Measurements from ENCODE around the gene GPN3.
A peak's percentile ranks its signal among the peaks of the same experiment; 100 is the strongest.
"Not testable (repeated sequence)": the region's sequence is repeated elsewhere in the genome, so short reads cannot be mapped to it uniquely, and the experiment has no call there.

Gene GPN3

DNA sequence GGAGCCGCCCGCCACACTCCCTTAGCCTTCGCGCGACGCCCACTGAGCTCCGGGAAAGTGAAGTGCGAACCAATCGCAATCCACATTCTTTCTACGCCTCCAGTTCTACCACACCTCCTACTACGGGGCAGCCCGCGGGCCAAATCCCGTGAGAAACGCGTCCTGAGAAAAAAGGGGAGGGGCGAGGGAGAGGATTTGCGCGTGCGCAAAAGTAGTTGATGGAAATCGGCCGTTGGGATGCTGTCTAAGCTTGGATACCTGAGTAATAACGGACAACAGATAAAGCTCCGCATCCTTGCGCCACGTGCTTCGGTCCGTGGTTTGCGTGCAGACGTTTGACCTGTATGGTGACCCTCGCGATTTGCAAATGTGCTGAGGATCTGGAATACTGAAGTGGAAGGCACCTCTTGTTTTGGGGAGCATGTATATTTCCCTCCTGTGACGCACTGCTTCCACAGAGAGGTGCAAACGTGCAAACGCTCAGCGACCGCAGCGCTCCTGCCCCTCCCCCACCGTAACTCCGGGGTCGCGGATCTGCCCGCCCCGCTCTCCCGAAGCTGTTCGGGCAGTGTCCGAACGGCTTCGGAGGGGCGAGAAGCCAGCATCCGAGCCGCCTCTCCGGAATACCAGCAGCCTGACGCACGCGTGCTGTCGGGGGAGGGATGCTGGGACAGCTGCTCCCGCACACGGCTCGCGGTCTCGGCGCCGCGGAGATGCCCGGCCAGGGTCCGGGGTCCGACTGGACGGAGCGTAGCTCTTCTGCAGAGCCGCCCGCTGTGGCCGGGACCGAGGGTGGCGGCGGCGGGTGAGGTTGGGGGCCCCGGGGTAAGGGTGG lies at the start of gene GPN3, which contains the start of gene FAM216A:
Gene GPN3 (minus strand): TSS at position 44 of the 835 bp plus-strand sequence. CDS start 54 bp downstream, outside the sequence.
Gene FAM216A (plus strand): TSS at position 632 of the 835 bp plus-strand sequence. CDS start 31 bp downstream, at position 663.
- DNase-seq: peak; percentile 96

DNA sequence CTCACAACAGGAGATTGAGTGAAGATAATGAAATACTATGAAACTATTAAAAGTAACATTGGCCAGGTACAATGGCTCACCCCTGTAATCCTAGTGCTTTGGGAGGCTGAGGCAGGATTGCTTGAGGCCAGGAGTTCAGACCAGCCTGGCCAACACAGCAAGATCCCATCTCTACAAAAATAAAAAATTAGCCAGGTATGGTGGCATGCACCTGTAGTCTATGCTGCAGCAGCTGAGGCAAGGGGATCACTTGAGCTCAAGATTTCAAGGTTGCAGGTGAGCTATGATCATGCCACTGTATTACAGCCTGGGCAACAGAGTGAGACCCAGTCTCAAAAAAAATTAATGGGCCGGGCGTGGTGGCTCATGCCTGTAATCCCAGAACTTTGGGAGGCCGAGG lies 48.9 kb upstream of the GPN3 start:
- no peak for DNase-seq

GRCh38 chr12:110514363-110514762 lies 46.3 kb upstream of the GPN3 start:
- no peak for DNase-seq

GRCh38 chr12:110513842-110514241 lies 45.8 kb upstream of the GPN3 start:
- DNase-seq: no peak

- no peak for DNase-seq
Measured at GRCh38 chr12:110508071-110508586, 40.1 kb upstream of the GPN3 start.

DNA sequence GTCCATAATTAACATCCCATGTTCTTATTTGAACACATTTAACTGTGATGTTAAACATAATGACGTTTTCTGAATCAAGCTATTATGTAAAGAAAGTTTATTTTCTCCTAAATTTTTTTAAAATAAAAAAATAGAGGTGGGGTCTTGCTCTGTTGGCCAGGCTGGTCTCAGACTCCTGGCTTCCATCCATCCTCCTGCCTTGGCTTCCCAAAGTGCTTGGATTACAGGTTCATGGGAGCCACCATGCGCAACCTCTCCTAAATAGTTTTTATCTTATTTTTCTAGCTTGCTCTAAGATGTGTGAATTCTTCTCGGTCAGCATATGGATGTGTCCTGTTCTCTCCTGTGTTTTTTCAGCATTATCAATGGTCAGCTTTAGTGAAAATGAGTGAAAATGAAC lies 37.3 kb upstream of the GPN3 start:
- no peak for DNase-seq

DNA sequence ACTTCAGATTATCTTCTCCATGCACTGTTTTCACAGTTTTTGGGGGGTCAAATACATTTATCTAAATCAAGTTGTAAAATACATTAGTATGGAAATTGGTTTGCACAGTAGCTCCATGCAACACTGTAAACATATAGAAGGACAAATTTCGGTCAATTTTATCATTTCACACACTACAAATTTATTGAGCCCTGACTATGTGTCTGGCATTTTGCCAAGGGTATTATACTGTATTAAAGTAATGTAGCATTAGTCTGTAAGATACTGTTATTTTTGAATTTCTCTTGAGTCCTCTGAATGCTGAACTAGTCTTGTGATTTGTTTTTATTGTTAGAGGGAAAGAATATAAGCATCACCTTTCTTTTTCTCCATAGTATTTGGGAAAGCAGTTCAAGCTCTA lies 35.4 kb upstream of the GPN3 start:
- DNase-seq: no peak

DNA sequence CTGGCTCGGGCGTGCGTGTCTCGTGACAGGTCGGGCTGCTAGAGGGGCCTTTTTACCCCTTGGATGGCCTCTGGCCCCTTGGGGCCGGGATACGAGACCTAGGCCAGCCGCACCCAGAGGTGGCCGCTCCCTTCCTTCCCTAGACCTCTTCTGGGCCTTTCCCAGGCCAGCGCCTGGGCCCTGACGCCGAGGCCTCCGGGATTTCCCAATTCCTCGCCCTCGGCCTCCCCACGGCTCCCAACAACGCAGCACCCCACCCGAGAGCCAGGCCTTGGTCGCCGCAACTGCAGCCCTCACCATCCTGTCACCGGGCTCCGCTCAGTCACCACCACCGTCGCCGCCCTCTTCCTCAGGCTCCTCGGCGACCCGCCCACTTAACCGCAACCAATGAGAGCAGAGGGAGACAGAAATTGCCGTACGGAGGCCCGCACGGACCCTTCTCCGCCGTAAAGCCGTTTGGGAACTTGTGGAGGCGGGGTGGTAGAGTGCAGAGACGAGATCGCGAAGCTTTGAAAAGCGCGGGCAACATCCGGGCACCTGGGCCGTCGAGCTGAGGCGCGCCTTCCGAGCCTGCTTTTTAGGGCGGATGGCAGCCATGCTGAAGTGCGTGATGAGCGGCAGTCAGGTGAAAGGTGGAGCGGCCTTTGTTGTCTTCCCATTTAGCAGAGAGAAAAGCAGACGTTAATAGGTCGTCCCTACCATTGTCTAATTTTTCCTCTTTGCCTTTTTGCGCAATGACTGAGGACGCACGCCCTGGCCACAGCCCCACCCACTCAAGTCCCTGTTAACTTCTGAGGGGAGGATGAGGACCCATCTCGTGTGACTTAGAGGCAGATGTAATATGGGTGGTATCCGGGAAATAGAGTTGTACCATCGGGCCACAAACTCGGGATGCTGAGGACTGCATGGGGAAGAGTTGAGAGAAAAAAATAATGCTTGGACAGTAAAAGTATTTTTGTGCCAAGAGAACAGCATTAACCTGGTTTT lies 34.0 kb upstream of the GPN3 start, which contains the start of the genes RAD9B and VPS29:
Gene RAD9B (plus strand): TSS at position 580 of the 987 bp plus-strand sequence. CDS start 7 bp downstream, at position 587.
Gene VPS29 (minus strand): TSS at position 360 of the 987 bp plus-strand sequence. CDS start 60 bp downstream, at position 300.
- peak; percentile 98 to 99 for DNase-seq

GRCh38 chr12:110501399-110501751 lies 33.3 kb upstream of the GPN3 start:
- DNase-seq: peak; percentile 57 to 59

- peak; percentile 81 to 82 for DNase-seq
Measured at GRCh38 chr12:110498984-110499706, 31.1 kb upstream of the GPN3 start.

GRCh38 chr12:110475426-110475825 lies 7.4 kb upstream of the GPN3 start:
- no peak for DNase-seq

DNA sequence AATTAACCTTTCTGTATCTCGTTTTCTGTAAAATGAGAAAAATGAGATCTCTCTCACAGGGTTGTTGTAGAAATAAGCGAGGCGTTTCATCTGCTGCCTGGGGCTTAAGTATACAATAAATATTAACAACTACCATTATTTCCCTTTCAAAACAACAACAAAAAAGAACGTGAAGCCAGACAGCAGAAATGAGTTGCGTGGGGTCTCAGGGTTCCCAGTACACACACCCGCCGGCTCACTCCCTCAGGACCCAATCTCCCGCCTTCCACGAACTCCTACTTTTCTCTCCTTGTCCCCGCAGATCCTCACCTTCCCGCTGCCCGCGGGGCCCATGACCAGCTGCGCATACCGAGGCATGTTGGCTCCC lies 227 bp downstream of the GPN3 start:
- DNase-seq: no peak

- peak; percentile 19 to 21 for DNase-seq
Measured at GRCh38 chr12:110466791-110467190, 1.3 kb downstream of the GPN3 start.

DNA sequence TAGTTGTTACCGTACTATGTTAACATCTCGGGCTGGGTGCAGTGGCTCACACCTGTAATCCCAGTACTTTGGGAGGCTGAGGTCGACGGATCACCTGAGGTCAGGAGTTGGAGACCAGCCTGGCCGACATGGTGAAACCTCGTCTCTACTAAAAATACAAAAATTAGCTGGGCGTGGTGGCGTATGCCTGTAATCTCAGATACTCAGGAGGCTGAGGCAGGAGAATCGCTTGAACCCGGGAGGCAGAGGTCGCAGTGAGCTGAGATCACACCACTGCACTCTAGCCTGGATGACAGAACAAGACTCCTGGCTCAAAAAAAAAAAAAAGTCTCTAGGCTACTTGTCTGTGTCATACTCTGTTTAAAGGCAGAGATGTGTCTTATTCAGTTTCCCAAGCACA lies 2.3 kb downstream of the GPN3 start:
- not testable (repeated sequence) for DNase-seq

- DNase-seq: no peak
Measured at GRCh38 chr12:110465024-110465423, 3.0 kb downstream of the GPN3 start.

DNA sequence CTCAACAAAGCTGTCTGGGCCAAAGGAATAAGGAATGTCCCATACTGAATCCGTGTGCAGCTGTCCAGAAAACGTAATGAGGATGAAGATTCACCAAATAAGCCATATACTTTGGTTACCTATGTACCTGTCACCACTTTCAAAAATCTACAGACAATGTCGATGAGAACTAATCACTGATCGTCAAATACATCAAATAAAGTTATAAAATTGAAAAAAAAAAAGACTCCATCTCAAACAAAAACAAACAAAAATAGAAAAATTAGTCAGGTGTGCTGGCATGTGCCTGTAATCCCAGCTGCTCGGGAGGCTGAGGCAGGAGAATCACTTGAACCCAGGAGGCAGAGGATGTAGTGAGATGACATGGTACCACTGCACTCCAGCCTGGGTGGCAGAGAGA lies 6.9 kb downstream of the GPN3 start:
- not testable (repeated sequence) for DNase-seq

GRCh38 chr12:110458756-110459155 lies 9.3 kb downstream of the GPN3 start:
- DNase-seq: no peak

- DNase-seq: no peak
Measured at GRCh38 chr12:110453569-110454296, 14.3 kb downstream of the GPN3 start.

DNA sequence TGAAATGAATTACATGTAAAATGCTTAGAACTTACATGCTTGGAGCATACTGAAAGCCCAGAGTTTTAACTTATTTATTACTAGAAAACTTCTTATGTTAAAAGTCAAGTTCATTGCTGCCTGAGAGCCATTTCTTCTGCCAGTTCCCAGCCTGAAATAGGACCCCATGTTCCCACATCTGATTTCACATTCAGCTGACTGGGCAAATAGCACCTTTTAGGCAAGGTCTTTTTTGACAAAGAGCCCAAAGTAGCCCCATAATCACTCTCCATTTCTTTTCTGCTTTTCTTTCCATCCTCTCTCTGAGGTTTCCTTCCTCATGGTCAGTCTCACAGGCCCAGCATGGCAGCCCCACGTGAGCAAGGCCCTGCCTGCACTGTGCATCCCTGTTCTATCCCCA lies 16.8 kb downstream of the GPN3 start:
- no peak for DNase-seq

- DNase-seq: peak; percentile 90 to 91
Measured at GRCh38 chr12:110449799-110450497, 18.1 kb downstream of the GPN3 start, which contains the start of gene ARPC3. Gene ARPC3 (minus strand): TSS chr12:110450337. CDS start chr12:110450260, 77 bp downstream.

GRCh38 chr12:110444455-110444854 lies 23.6 kb downstream of the GPN3 start:
- DNase-seq: no peak
